Vagina (tissue), 2 donors: ENCODE data around the gene FCN1. TPM values are rescaled to one million over a fixed set of nuclear protein-coding genes. Genes with fewer than 3 reads are reported as not detected.

ENCODE experiments used
- DNase-seq, 2 donors: peaks; one replicate each; pipeline ENCODE4 v3.0.0-alpha.2; 2017; ENCODE audit errors: extremely low spot score in 2 of 2
- H3K27ac ChIP-seq: fragments of 200-600 bp; sonication (generic); one replicate; pipeline ENCODE4 v1.5.1; 2019
- H3K27me3 ChIP-seq: fragments of 200-600 bp; sonication (generic); one replicate; pipeline ENCODE4 v1.5.1; 2019
- H3K36me3 ChIP-seq, 2 donors: fragments of 200-600 bp; sonication (generic); one replicate each; pipeline ENCODE4 v1.5.1; 2017 to 2019
- H3K4me1 ChIP-seq: fragments of 200-600 bp; sonication (generic); one replicate; pipeline ENCODE4 v1.5.1; 2019
- H3K4me3 ChIP-seq, 2 donors: fragments of 200-600 bp; sonication (generic); 1 replicate in 1 of 2; 2 replicates in 1 of 2; pipeline ENCODE4 v1.5.1; 2016 to 2019
- H3K9me3 ChIP-seq: fragments of 200-600 bp; sonication (generic); one replicate; pipeline ENCODE4 v1.5.1; 2019
- POLR2A ChIP-seq, 2 donors: fragments of 450-650 bp; IDR thresholded peaks; one replicate each; pipeline ENCODE4 v1.6.1; 2017; ENCODE audit warnings: antibody characterized with exemption in 2 of 2, mild to moderate bottlenecking in 2 of 2, moderate library complexity in 2 of 2
- POLR2AphosphoS5 ChIP-seq, 2 donors: sonication (generic); formaldehyde crosslinking; IDR thresholded peaks; one replicate each; pipeline ENCODE4 v1.9.0; 2017; ENCODE audit warnings: antibody characterized with exemption in 2 of 2, mild to moderate bottlenecking in 2 of 2, low read depth in 1 of 2; ENCODE audit not compliant: insufficient read depth in 1 of 2
- intact Hi-C: fragments of 100-400 bp; cut with DNase I; formaldehyde crosslinking; loops from one replicate; pipeline ENCODE4 v1.15.1; 2023
- total RNA-seq: library from RNA; depleted of rRNA; stranded (reverse); fragments of >200 nt; gene quantifications from one replicate; pipeline ENCODE4 v1.2.3, GENCODE V29; 2016
- TF ChIP-seq, protein P1 (sequence below), 3 experiments: fragments of 450-650 bp in 2 of 3; fragments of 200-600 bp in 1 of 3; sonication (generic) in 1 of 3; IDR thresholded peaks; one replicate each; pipeline ENCODE4 v1.5.1; 2017 to 2019; ENCODE audit warnings: antibody characterized with exemption in 3 of 3, mild to moderate bottlenecking in 2 of 3, moderate library complexity in 2 of 3

Gene FCN1
- total RNA-seq, 1 donor from 2014 or later, result 1.7 TPM

- no peak overlapping the region for H3K27ac ChIP-seq
- H3K27me3 ChIP-seq, result no peaks in the 10 kb centered on the region
- no peak overlapping the region for H3K4me3 ChIP-seq
- H3K9me3 ChIP-seq, result no peaks in the 10 kb centered on the region
- no peak for DNase-seq
- intact Hi-C loops, result no loop called here
- H3K36me3 ChIP-seq, result no peaks in the 10 kb centered on the region
- H3K4me1 ChIP-seq, result peaks cover 17% of the 10 kb centered on the region
- TF ChIP-seq, protein P1, sequence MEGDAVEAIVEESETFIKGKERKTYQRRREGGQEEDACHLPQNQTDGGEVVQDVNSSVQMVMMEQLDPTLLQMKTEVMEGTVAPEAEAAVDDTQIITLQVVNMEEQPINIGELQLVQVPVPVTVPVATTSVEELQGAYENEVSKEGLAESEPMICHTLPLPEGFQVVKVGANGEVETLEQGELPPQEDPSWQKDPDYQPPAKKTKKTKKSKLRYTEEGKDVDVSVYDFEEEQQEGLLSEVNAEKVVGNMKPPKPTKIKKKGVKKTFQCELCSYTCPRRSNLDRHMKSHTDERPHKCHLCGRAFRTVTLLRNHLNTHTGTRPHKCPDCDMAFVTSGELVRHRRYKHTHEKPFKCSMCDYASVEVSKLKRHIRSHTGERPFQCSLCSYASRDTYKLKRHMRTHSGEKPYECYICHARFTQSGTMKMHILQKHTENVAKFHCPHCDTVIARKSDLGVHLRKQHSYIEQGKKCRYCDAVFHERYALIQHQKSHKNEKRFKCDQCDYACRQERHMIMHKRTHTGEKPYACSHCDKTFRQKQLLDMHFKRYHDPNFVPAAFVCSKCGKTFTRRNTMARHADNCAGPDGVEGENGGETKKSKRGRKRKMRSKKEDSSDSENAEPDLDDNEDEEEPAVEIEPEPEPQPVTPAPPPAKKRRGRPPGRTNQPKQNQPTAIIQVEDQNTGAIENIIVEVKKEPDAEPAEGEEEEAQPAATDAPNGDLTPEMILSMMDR (IDR thresholded peaks at IDR 0.05), result no peak
- TF ChIP-seq POLR2AphosphoS5 (IDR thresholded peaks at IDR 0.05; ENCODE audit: insufficient read depth in 1 of 2, low read depth in 1 of 2) (no peak), POLR2A (IDR thresholded peaks at IDR 0.05) (no peak)
These were observed 29.7 kb upstream of the FCN1 start for GRCh38 chr9:134947265-134947955.

GRCh38 chr9:134946663-134947062 is 29.0 kb upstream of the FCN1 start:
- Histone ChIP-seq H3K36me3 (no peaks in the 10 kb centered on the region), H3K4me1 (peaks cover 24% of the 10 kb centered on the region), H3K27me3 (no peaks in the 10 kb centered on the region), H3K27ac (no peak overlapping the region), H3K9me3 (no peaks in the 10 kb centered on the region), H3K4me3 (no peak overlapping the region)
- TF ChIP-seq POLR2AphosphoS5 (IDR thresholded peaks at IDR 0.05; ENCODE audit: insufficient read depth in 1 of 2, low read depth in 1 of 2) (no peak), POLR2A (IDR thresholded peaks at IDR 0.05) (no peak)
- TF ChIP-seq, protein P1 (IDR thresholded peaks at IDR 0.05), result no peak
- intact Hi-C loops, result no loop called here
- no peak for DNase-seq

DNA sequence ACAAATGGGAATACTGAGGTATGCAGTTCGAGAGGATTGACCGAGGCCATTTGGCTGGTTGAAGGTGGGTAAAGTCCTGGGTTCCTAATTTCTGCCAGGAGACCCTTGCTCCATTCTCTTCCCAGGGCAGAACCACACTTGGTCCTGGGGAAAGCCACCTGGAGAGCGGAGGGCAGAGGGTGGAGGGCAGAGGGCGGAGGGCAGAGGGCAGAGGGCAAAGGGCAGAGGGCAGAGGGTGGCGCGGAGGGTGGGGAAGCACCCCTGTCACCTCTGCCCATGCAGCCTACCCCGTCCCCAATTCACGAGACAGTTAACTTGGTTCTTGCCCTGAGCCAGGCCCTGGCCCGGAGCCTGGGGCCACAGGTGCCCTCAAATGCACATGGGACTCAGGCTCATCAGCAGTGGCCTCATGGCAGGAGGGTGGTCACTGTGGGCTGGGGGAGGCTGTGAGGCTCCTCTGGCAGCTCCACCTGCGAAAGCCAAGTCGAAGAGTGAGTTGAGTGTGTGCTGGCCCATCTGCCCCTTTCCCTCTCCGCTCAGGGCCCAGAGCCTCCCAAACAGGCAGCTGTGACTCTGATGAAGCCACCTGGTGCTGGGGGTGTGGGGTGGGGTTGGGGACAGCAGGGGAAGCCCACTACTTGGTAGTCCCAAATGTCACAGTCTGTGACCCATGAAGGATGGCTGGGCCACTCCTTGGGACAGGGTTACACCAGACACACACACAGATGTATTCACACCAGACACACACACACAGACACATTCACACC is 28.0 kb upstream of the FCN1 start:
- TF ChIP-seq POLR2A (IDR thresholded peaks at IDR 0.05) (no peak), POLR2AphosphoS5 (IDR thresholded peaks at IDR 0.05; ENCODE audit: insufficient read depth in 1 of 2, low read depth in 1 of 2) (no peak)
- TF ChIP-seq, protein P1 (IDR thresholded peaks at IDR 0.05), result no peak
- no peaks in the 10 kb centered on the region for H3K36me3 ChIP-seq
- peaks cover 24% of the 10 kb centered on the region for H3K4me1 ChIP-seq
- H3K27ac ChIP-seq, result no peak overlapping the region
- H3K27me3 ChIP-seq, result no peaks in the 10 kb centered on the region
- no peak overlapping the region for H3K4me3 ChIP-seq
- intact Hi-C loops, result no loop called here
- no peak for DNase-seq
- H3K9me3 ChIP-seq, result no peaks in the 10 kb centered on the region

DNA sequence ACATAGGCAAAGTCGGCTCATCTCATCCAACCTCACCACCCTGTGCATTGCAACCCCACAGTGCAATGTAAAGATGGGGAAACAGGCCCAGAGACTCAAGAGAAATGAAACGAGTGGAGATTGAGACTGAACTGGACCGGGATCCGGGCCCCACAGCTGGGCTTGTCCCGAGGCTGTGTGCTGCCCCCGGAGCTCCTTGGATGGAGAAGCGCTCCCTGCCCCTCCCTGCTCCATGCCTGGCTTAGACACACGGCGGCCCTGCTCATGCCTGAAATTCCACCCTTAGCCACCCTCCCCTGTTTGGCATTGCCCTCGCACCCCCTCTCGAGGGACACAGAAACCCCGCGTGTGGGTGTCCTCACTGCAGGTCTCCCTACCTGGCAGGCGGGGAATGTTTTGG is 27.2 kb upstream of the FCN1 start:
- DNase-seq, result no peak
- Histone ChIP-seq H3K4me3 (no peak overlapping the region), H3K27me3 (no peaks in the 10 kb centered on the region), H3K4me1 (peaks cover 24% of the 10 kb centered on the region), H3K36me3 (no peaks in the 10 kb centered on the region), H3K27ac (no peak overlapping the region), H3K9me3 (no peaks in the 10 kb centered on the region)
- intact Hi-C loops, result no loop called here
- TF ChIP-seq, protein P1 (IDR thresholded peaks at IDR 0.05), result no peak
- no peak for TF ChIP-seq POLR2AphosphoS5 (IDR thresholded peaks at IDR 0.05; ENCODE audit: insufficient read depth in 1 of 2, low read depth in 1 of 2)
- TF ChIP-seq POLR2A (IDR thresholded peaks at IDR 0.05), result no peak

- Histone ChIP-seq H3K4me3 (no peak overlapping the region), H3K27me3 (no peaks in the 10 kb centered on the region)
- intact Hi-C loops, result no loop called here
These were observed 26.7 kb upstream of the FCN1 start for GRCh38 chr9:134944351-134944802.

More at GRCh38 chr9:134944351-134944802, 26.7 kb upstream of the FCN1 start:
- DNase-seq, result no peak
- H3K9me3 ChIP-seq, result no peaks in the 10 kb centered on the region
- no peak overlapping the region for H3K27ac ChIP-seq
- H3K36me3 ChIP-seq, result no peaks in the 10 kb centered on the region
- TF ChIP-seq, protein P1 (IDR thresholded peaks at IDR 0.05), result no peak
- no peak for TF ChIP-seq POLR2AphosphoS5 (IDR thresholded peaks at IDR 0.05; ENCODE audit: insufficient read depth in 1 of 2, low read depth in 1 of 2)
- TF ChIP-seq POLR2A (IDR thresholded peaks at IDR 0.05), result no peak
- H3K4me1 ChIP-seq, result peaks cover 24% of the 10 kb centered on the region
